Measurements from ENCODE around the gene BICC1. TPM values are rescaled to one million over a fixed set of nuclear protein-coding genes. Genes with fewer than 3 reads are reported as not detected.

The BICC1 gene
- total RNA-seq, 1 donor from 2014 or later = 0.41 TPM

DNA sequence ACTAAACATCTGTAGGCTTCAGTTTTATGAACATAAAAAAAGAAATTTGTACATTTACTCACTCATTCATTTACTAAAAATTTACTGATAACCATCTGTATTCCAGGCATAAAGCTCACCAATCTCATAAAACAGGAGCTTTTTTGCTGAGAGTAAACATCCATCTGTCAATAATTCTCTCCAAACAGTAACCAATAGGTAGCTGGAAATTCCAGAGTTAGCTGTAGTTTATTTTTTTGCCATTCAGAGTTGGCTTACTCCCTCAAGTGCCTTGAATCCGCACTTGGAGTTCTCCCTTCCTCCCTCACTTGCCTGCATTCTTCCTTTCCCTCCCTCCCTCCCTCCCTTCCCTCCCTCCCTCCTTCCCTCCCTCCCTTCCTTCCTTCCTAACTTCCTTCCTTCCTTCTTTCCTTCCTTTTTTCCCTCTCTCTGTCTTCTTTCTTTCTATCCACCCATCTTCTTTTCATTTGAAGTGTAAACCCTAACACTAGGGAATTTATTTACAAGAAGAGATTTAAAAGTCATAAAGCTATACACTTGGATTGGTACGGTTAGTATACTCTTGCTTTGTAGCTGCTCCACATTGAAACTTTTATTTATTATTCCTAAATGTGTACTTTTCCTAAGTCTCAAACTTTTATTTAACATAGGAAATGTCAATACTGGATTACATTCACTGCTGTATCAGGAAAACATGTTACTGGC lies 44.6 kb upstream of the BICC1 start:
- Histone ChIP-seq H3K9ac (no peak overlapping the region), H3K27me3 (no peaks in the 10 kb centered on the region), H2AFZ (replicated peaks) (no peak overlapping the region), H4K20me1 (ENCODE audit: low read depth) (no peaks in the 10 kb centered on the region), H3K36me3 (no peaks in the 10 kb centered on the region), H3K27ac (no peak overlapping the region), H3K4me2 (no peak overlapping the region), H3K79me2 (ENCODE audit: low read depth) (no peaks in the 10 kb centered on the region), H3K4me1 (no peaks in the 10 kb centered on the region), H3F3A (ENCODE audit: low read depth) (no peaks in the 10 kb centered on the region), H3K9me3 (ENCODE audit: low read depth) (no peaks in the 10 kb centered on the region), H3K4me3 (no peak overlapping the region)
- Mint-ChIP-seq H3K4me3 (no peak overlapping the region), H3K36me3 (no peaks in the 10 kb centered on the region), H3K27me3 (ENCODE audit: insufficient read depth, low read depth) (no peaks in the 10 kb centered on the region), H3K9me3 (no peaks in the 10 kb centered on the region), H3K27ac (no peak overlapping the region), H3K4me1 (no peaks in the 10 kb centered on the region)
- TF ChIP-seq EZH2 (IDR thresholded peaks at IDR 0.05) (no peak), EZH2phosphoT487 (IDR thresholded peaks at IDR 0.05) (no peak)
- TF ChIP-seq, protein P1, sequence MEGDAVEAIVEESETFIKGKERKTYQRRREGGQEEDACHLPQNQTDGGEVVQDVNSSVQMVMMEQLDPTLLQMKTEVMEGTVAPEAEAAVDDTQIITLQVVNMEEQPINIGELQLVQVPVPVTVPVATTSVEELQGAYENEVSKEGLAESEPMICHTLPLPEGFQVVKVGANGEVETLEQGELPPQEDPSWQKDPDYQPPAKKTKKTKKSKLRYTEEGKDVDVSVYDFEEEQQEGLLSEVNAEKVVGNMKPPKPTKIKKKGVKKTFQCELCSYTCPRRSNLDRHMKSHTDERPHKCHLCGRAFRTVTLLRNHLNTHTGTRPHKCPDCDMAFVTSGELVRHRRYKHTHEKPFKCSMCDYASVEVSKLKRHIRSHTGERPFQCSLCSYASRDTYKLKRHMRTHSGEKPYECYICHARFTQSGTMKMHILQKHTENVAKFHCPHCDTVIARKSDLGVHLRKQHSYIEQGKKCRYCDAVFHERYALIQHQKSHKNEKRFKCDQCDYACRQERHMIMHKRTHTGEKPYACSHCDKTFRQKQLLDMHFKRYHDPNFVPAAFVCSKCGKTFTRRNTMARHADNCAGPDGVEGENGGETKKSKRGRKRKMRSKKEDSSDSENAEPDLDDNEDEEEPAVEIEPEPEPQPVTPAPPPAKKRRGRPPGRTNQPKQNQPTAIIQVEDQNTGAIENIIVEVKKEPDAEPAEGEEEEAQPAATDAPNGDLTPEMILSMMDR (IDR thresholded peaks at IDR 0.05) = no peak
- DNase-seq (ENCODE audit: low spot score) = no peak

GRCh38 chr10:58473976-58474375 lies 38.7 kb upstream of the BICC1 start:
- H3K9me3 ChIP-seq (ENCODE audit: low read depth) = no peaks in the 10 kb centered on the region
- TF ChIP-seq, protein P1 (IDR thresholded peaks at IDR 0.05) = no peak
- TF ChIP-seq EZH2 (IDR thresholded peaks at IDR 0.05) = no peak
- no peak for TF ChIP-seq EZH2phosphoT487 (IDR thresholded peaks at IDR 0.05)
- H3K27me3 ChIP-seq = no peaks in the 10 kb centered on the region
- no peak overlapping the region for H3K4me3 ChIP-seq
- H3K36me3 ChIP-seq = no peaks in the 10 kb centered on the region
- H3K79me2 ChIP-seq (ENCODE audit: low read depth) = no peaks in the 10 kb centered on the region
- H3K27ac Mint-ChIP-seq = no peak overlapping the region
- peaks cover 10% of the 10 kb centered on the region for H3K4me1 Mint-ChIP-seq
- H3K9me3 Mint-ChIP-seq = no peaks in the 10 kb centered on the region
- no peaks in the 10 kb centered on the region for H3K27me3 Mint-ChIP-seq (ENCODE audit: insufficient read depth, low read depth)
- H2AFZ ChIP-seq (replicated peaks) = no peak overlapping the region
- H4K20me1 ChIP-seq (ENCODE audit: low read depth) = no peaks in the 10 kb centered on the region
- H3K9ac ChIP-seq = no peak overlapping the region
- no peaks in the 10 kb centered on the region for H3K4me1 ChIP-seq
- H3K4me2 ChIP-seq = no peak overlapping the region
- DNase-seq (ENCODE audit: low spot score) = no peak
- no peak overlapping the region for H3K27ac ChIP-seq
- H3K4me3 Mint-ChIP-seq = no peak overlapping the region
- no peaks in the 10 kb centered on the region for H3F3A ChIP-seq (ENCODE audit: low read depth)
- no peaks in the 10 kb centered on the region for H3K36me3 Mint-ChIP-seq

GRCh38 chr10:58475322-58476277 lies 37.1 kb upstream of the BICC1 start:
- peaks cover 10% of the 10 kb centered on the region for H3K4me1 Mint-ChIP-seq
- Histone ChIP-seq H3F3A (ENCODE audit: low read depth) (no peaks in the 10 kb centered on the region), H3K27ac (no peak overlapping the region), H3K9me3 (ENCODE audit: low read depth) (no peaks in the 10 kb centered on the region), H3K27me3 (no peaks in the 10 kb centered on the region), H3K4me2 (no peak overlapping the region), H4K20me1 (ENCODE audit: low read depth) (no peaks in the 10 kb centered on the region), H3K36me3 (no peaks in the 10 kb centered on the region), H2AFZ (replicated peaks) (peak overlapping the region; percentile 74), H3K4me3 (no peak overlapping the region), H3K9ac (no peak overlapping the region), H3K79me2 (ENCODE audit: low read depth) (no peaks in the 10 kb centered on the region), H3K4me1 (no peaks in the 10 kb centered on the region)
- no peaks in the 10 kb centered on the region for H3K27me3 Mint-ChIP-seq (ENCODE audit: insufficient read depth, low read depth)
- no peaks in the 10 kb centered on the region for H3K9me3 Mint-ChIP-seq
- no peak for DNase-seq (ENCODE audit: low spot score)
- H3K36me3 Mint-ChIP-seq = no peaks in the 10 kb centered on the region
- no peak overlapping the region for H3K4me3 Mint-ChIP-seq
- no peak overlapping the region for H3K27ac Mint-ChIP-seq
- TF ChIP-seq, protein P1 (IDR thresholded peaks at IDR 0.05) = no peak
- TF ChIP-seq EZH2 (IDR thresholded peaks at IDR 0.05) (no peak), EZH2phosphoT487 (IDR thresholded peaks at IDR 0.05) (no peak)
